ENCODE data around the gene LRFN2. TPM values are rescaled to one million over a fixed set of nuclear protein-coding genes. Genes with fewer than 3 reads are reported as not detected.

LRFN2 gene
- total RNA-seq, 1 donor from 2014 or later: not detected

DNA sequence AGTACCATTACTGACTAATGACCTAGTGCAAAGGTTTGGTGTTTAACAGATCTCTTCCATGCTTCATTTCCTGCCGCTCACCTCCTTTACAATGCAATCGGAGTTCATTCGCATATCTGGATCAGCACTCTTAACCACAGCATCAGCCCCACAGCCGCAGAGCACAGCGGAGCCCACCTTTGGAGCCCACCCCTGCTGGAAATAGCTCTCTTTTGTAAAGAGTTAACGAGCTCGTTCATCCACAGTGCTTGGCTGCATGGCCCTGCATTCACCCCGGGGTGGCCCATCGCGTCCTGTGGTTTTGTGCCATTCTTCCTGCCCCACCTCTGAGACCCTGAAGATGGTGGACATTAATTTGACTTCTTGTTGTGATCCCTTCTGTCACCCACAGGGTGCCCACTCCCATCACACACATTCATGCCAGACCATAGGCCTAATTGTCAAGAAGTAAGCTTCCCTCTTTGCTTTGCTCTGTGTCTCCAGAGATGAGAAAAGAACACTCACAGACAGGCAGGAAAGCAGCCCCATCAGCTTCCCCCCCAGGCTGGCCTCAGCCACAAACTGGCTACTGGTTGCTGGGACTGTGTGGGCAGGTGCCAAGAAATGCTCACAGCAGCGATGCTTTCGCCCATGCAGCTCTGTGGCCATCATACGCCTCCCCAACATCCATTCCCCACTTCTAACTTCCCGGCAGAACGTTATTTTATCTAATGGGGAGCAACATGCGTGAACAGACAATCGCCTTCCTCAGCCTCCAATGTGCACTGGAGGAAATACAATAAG, 167.0 kb downstream of the LRFN2 start:
- ATAC-seq (no peak), DNase-seq (no peak)
- intact Hi-C loops (cut with micrococcal nuclease): no loop called here

DNA sequence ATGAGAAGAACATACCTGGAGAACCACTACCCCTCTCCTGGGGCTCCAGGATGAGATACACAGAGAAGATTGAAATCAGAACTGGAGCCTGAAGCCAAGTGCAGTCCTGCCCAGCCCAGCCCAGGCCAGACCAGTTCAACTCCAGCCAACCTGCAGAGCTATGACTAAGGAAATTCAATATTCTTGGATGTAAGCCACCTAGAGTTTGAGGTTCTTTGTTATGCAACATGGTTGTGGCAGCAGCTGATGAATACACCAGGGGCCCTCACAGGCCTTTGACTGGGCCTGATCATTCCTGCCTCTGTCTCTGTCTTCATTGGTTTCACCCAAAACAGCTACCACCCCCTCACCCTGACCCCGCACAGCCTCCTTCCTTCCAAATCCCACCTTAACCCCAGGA, 167.8 kb downstream of the LRFN2 start:
- ATAC-seq (no peak), DNase-seq (no peak)
- intact Hi-C loops (cut with micrococcal nuclease): no loop called here

DNA sequence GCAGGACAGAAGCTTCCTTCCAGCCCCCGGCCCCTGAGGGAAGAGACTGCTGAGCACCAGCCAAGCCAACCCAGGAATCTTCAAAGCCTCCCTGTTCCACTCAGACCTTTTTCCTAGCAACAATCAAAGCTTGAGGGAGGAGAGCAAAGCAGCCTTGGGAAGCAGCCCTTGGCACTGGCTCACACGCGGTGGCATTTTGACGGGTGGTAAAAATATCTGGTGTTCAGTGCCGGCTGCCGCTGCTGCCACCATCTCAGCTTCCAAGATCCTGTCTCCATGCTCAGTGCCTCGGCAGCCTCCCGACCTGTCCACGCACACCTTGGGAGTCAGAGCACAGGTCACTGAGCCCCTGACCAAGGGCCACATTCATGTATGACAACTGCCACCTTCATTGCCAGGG, 170.1 kb downstream of the LRFN2 start:
- ATAC-seq (peak; percentile 88), DNase-seq (peak; percentile 65)
- intact Hi-C loops (cut with micrococcal nuclease): no loop called here

DNA sequence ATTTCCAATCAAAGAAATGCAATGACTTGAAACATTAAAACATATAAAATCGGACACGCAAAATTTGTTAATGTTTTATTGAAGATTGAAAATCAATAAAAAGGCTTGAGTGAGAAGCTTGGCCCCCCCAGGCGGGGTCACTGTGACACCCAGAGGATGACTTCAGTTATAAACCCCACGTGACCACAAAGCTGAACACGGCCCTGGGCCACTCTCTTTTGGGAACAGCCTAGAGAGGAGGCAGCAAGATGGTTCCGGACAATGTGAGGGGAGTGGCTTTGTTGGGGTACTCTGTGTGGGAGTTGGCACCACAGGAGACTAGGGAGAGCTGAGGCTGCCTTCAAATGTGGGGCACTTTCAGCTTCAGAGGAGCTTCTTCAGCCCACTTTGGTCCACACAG, 172.5 kb downstream of the LRFN2 start:
- DNase-seq: no peak
- intact Hi-C loops (cut with micrococcal nuclease): no loop called here
- ATAC-seq: no peak

DNA sequence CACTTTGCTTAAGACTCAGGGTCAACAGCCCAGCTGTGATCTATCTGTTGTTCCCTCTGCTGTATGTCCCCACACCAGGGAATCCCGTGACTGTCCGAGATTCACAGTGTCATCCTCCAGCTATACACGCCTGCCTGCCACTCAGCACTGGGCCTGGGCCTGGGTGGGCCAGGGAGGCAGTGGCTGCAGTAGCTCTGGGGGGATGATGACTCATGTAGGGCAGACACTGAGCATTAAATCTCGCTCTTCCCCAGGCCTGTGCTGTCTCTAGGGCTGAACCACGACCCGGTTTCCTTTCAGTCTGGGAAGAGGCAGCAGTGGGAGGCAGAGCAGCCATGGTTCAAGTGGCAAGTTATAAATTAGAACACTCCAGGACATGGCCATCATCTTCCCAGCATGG, 173.9 kb downstream of the LRFN2 start:
- DNase-seq (no peak), ATAC-seq (no peak)
- intact Hi-C loops (cut with micrococcal nuclease): no loop called here

DNA sequence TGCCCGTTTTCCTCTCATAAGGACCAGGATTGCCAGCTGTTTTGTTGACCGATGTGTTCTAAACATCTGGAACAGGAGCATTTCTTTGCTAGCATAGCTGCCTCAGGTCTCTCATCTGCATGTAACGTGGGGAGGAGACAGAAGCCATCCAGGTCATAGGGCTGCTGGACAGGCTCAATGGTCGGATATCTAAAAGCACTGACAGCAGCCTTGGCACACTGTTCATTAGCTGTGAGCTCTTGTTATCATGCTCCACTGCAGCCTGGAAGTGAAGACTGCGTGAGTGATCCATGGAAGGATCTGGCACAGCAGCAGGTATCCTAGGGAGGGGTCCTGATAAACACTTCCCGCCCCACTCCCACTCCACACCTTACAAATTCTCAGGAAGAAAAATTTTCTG, 175.3 kb downstream of the LRFN2 start:
- ATAC-seq: peak; percentile 95
- no peak for DNase-seq
- intact Hi-C loops (cut with micrococcal nuclease): no loop called here

DNA sequence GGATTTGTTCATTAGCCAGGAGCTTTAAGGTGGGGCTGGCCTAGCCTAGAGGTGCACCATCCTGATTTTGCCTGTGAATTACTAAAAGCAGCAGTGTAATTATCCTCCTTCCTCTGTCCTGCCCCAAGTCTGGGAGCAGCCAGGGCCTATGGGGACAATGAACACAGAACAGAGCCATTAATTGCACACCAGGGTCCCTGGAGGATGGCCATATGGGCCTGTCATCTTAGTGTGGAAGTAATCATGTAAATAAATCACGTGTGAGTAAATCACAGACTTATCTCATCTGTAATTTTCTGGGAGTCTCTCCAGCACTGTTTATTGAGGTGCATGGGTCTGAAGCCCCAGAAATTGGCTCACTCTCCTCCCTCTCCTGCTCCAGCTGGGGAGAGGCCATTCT, 176.3 kb downstream of the LRFN2 start:
- ATAC-seq (no peak), DNase-seq (no peak)
- intact Hi-C loops (cut with micrococcal nuclease): no loop called here

DNA sequence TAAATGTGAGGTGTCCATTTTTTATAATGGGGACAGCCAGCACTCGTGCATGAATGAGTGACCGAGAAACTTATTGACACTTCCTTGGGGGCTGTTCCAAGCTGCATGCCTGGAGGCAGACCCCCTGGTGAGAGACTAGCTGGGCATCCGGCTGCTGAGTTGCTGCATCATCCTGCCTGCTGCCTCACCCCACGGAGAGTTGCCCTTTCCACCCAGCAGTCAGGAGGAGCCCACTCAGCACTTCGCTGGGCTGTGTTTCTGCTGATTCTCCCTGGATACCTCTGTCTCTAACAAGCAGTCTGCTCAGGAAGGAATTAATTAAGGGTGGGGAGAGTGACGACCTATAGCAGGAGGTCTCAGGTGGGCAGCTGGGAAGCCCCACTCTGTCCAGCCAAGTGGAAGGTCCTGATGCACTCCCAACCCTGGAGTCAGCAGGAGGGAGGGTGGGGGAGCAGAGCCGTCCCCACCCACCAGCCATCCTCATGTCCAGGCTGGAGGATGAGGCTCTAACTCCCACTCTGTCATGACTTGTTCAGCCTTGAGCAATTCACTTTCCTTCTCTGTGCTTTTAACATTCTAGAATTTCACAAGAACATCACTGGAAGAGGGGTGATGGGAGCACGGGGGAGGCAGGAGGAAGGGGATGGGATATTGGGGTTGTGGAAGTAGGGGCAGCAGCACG, 177.3 kb downstream of the LRFN2 start:
- DNase-seq (no peak), ATAC-seq (no peak)
- intact Hi-C loops (cut with micrococcal nuclease): no loop called here

DNA sequence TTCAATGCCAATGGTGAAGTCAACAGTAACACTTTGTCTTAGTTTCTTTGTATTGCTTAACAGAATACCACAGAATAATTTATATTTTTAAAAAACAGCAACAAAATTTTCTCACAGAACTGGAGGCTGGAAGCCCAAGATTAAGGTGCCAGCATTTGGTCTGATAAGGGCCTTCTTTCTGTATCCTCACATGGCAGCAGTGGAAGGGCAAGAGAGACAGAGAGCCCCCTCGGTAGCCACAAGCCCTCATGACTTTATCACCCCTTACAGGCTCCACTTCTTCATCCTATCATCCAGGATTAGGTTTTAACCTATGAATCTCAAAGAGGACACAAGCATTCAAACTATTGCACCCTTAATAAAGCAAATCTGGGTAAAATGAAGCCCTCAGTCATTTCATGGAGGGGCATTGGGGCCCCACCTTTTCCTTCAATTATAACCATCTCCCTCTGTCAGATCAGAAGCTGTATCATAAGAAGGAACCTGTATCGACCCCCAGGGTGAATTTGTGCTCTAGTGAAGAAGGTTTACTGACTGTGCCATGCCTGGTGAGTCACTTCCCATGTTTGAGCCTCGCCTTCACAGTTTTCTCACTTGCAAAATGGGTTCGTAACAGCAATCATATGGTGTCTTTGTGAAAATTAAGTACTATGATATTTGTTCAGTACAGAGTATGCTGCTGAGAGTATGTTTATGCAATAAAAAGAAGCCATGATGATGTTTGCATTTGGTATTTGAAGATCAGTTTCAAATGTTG, 178.2 kb downstream of the LRFN2 start:
- no peak for DNase-seq
- intact Hi-C loops (cut with micrococcal nuclease): no loop called here

DNA sequence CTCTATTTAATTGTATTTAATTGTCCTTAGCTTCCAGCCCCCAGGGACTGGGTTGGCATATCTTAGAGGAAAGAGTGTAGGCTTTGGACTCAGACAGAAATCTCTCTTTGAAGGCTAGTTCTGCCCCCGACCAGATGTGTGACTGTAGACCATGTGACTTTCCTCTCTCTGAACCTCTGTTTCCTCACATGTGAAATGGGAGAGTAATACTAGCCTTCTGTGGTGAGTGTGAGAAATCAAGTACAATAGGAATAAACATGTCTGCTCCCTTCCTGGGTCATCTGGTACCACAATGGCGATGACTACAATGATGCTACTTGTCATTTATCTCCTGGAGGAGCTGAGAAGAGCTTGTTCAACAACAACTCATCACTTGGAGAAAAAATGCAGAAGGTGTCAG, 179.9 kb downstream of the LRFN2 start:
- intact Hi-C loops (cut with micrococcal nuclease): no loop called here
- DNase-seq (no peak), ATAC-seq (no peak)

More for the DNA sequence above, 178.2 kb downstream of the LRFN2 start:
- no peak for ATAC-seq

DNA sequence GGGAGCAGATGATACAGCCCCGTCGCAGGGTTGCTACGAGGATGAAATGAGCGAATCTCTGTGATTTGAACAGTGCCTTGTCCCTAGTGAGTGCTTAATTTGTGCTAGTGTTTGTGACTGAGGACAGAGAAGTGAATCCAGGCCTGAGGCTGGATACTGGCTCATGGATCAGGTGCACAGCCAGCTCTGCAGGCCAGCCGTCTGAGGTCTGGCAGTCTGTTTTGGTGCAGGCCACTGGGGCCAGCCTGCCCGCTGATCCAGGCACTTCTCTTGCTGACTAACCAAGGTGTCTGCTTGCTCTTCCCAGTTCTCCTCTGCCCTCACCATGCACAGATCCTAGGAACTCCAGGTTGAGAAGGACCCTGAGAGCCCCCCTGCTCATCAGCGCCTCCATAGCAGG, 181.0 kb downstream of the LRFN2 start:
- intact Hi-C loops (cut with micrococcal nuclease): no loop called here
- no peak for ATAC-seq
- DNase-seq: no peak

DNA sequence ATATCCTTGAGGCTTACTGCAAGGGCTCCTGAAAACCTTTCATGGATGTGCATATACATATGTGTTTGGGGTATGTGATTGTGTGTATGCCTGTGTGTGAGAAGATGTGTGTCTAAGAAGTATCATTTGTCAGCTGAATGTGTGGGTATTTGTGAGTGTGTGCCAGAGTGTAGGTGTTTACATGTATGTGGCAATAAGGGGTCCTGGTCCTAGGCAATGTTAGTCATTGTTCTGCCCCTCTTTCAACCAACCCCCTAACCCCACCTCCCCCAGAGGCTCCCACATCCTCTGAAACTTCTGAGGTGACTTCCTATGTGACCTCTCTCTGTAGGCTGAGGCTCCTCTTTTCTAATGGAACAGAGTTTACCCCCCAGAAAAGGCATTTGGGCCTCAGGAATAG, 186.4 kb downstream of the LRFN2 start:
- no peak for ATAC-seq
- intact Hi-C loops (cut with micrococcal nuclease): no loop called here
- DNase-seq: no peak

DNA sequence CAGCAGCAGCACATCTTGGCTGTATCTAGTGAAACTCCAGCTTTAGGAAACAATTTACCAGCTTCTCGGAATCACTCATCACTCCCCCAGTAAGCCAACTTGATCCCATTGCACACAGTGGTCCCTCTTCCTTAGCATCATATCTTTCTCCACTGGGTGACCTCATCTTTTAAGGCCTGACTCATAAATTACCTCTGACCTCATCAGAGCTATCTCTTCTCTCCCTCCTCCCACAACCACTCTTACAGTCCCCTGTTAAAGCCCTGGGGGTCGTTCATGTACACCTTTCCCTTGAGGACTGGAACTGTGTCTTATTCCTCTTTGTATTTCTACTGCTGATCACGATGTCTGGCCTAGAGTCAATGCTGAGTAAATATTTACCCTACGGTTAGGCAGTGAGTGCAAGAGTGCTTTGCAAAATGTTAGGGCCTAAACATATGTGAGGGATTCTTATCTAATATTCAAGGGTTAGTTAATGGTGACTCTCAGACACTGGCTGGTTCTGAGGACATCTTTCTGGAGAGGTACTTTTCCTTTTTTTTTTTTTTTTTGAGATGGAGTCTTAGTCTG, 187.2 kb downstream of the LRFN2 start:
- DNase-seq (no peak), ATAC-seq (no peak)
- intact Hi-C loops (cut with micrococcal nuclease): no loop called here

DNA sequence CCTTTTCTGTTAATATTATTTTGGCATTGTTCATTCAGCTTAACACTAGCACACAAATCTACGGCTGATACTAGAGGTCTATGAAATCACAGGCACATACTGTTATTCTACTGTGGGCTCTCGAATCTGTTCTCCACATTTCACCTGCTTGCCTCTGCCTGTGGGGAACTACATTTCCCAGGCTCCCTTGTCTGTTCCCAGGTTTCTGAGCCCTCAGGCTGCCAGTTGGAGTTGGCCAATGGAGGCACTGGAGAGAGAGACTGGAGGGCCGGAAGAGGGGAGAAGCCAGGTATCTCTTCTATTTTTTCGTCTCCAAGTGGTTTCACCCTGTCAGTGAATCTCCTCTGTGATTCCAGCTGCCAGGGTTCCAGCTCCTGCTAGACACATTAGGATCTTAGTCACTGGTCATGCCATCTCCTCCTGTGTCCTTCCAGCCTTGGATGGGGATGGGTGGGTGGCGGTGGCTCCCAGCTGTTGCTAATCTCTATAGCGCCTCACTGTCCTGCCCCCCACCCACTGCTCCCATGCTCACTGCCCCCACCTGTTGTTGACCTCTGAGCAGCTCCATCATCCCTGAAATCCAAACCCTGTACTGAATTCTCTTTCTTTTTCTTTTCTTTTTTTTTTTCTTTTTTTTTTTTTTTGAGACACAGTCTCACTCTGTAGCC, 188.2 kb downstream of the LRFN2 start:
- DNase-seq: no peak
- intact Hi-C loops (cut with micrococcal nuclease): no loop called here
- no peak for ATAC-seq

DNA sequence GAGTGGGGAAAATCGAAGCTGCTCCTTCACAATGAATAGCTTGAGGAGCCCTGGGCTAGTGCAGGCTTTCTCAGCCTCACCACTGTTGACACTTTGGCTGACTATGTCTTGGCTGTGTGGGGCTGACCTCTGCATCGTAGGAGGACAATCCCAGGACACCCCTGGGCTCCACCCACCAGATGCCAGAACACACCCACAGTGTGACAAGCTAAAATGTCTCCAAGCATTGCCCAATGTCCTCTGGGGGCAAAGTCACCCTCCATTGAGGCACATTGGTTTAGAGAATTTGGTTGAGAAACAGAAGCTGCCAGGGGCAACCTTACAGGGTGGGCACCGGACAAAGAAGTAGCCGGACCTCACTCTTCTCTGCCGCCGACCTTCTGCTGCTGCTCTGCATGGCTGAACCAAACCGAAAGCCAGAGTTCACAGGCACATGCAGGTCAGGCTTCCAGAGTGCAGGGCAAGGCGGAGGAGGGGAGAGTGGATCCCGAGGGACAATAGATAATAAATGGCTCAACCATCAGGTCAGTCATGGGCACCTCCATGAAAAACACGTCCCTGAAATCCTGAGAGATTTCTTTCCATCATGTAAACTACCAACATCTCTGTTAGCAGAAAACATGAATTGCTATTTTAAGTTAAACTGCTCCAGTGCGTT, 189.0 kb downstream of the LRFN2 start:
- intact Hi-C loops (cut with micrococcal nuclease): no loop called here
- ATAC-seq (no peak), DNase-seq (no peak)

DNA sequence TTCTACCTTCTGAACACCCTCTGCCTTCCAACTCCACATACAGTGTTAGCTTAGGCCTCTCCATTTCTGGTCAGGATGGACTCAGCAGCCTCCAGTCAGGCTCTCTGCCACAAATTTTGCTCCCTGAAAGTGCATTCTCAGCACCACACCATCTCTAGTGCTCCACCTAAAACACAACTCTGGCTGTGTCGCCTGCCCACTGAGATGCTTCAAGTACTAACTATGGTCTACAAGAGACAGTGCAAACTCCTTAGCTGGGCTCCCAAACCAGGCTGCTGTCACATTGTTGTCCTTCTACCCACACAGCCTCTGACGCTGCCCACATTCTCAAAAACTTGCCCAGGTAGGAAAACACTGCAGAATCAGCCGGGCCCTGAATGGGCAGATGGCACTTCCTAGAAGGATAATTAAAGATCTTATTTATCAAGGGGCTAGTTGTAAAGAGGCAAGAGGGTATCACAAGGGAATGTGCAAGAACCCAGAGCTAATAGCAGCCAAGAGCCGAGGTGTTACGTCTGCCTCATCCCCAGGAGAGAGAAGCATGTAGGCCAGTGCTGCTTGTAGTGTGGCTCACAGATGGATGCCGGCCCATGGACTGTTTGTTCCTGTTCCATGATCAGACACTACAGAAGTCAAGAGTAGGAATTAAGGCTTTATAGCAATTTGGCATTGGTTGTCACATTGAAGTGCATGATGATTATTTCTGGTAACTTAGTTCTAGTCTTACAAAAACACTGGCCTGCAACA, 189.7 kb downstream of the LRFN2 start:
- ATAC-seq: no peak
- intact Hi-C loops (cut with micrococcal nuclease): no loop called here
- no peak for DNase-seq

DNA sequence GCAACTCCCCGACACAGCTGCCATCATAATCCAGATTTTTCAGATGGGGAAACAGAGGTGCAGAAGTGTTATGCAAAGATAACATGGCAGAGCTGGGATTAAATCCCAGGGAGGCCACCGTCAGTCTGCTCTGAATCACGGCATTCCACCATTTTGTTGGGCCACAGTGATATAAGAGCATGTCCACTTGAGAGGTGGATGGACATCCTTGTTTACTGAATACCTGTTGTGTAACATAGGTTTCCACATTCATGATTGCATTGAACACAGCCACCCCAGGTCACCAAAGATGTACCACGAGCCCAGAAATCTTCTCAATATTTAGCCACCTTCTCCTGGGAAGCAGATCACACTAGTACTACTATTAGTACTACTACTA, 191.5 kb downstream of the LRFN2 start:
- DNase-seq: no peak
- intact Hi-C loops (cut with micrococcal nuclease): no loop called here
- no peak for ATAC-seq

DNA sequence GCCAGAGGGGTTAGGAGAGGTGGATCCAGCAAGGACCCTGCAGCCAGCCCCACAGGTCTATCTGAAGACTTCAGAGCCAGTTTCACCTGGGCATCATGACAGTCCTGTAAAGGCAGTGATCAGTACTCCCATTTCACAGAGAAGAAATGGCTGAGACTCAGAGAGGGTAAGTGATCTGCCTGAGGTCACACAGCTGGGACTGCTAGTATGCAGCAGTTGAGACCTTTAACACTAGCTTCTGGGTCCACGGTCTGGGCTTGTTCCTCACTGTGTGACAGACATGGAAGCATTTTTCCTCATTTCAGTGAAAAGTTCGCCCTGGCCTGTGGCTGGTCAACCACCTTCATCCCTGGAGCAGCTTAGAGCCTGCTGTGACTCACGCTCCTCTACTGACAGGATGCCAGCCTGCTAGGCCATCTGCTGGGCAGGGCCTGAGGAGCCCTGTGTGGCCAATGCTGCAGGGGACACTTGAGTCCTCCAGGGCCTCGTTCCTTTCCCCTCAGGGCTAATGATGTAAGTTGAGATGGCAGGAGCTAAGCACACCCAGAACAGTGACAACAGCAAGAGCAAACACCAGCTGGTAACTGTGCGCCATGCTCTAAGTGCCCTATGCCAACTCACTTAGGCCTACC, 192.0 kb downstream of the LRFN2 start:
- intact Hi-C loops (cut with micrococcal nuclease): no loop called here
- DNase-seq (no peak), ATAC-seq (no peak)

Data from left ventricle myocardium superior (tissue), 1 donor.